Activated T-cell treated with anti-CD3 and anti-CD28 coated beads, Interleukin-2, amount 50 U/mL, for 48 hours (primary cell): ENCODE results near the gene LDHAL6B.

Source experiments
- DNase-seq, 2 experiments: peaks; one replicate each; pipeline ENCODE4 v3.0.0-alpha.2; 2020

Gene LDHAL6B

GRCh38 chr15:59178151-59178695, 28.4 kb upstream of the LDHAL6B start:
- DNase-seq = no peak

DNA sequence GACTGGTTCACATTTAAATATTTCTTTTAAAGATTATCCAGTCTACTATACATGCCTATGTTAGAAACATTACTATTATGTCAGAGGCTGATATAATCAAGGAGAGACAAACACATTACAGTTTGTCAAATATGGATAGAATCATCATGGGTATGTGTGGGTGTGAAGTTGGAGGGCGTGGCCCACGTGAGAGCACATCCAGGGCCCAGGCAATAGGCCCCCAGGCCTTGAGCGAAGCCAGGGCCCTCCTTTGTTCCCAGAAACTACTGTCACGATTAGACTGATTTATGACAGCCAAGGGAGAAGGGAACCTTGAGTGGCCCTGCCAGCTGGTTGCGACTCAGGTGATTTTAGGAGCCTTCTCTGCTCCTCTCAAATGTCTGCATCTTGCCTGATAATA, 26.9 kb upstream of the LDHAL6B start:
- DNase-seq = no peak

- DNase-seq = no peak
These were observed 25.6 kb upstream of the LDHAL6B start for GRCh38 chr15:59180945-59181600.

DNA sequence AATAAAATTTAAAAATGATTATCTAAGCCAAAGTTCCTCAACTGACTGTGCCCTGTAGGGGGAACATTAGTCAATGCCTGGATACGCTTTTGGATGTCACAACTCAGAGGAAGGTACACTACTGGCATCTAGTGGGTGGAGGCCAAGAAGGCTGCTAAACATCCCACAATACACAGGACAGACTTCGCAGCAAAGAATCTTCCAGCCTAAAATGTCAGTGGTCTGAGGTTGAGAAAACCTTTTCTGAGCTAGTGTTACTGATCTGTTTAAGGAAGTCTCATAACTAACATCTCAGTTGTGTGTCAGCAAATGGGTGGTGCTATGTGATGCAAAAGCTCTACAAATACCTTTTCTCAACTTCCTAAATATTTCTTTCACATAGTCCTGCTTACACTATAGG, 20.9 kb upstream of the LDHAL6B start:
- no peak for DNase-seq

GRCh38 chr15:59186501-59186900, 20.1 kb upstream of the LDHAL6B start:
- DNase-seq = no peak

DNA sequence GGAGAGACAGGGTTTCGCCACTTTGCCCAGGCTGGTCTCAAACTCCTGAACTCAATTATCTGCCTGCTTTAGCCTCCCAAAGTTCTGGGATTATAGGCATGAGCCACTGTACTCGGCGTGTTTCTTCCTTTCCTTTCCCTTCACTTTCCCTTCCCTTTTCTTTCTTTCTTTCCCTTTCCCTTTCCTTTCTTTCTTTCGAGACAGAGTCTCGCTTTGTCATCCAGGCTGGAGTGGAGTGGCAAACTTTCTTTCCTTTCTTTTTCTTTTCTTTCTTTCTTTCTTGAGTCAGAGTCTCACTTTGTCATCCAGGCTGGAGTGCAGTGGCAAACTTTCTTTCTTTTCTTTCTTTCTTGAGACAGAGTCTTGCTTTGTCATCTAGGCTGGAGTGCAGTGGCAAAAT, 17.4 kb upstream of the LDHAL6B start:
- no peak for DNase-seq

GRCh38 chr15:59190291-59190690, 16.4 kb upstream of the LDHAL6B start:
- DNase-seq = no peak

- no peak for DNase-seq
These were observed 14.8 kb upstream of the LDHAL6B start for GRCh38 chr15:59191855-59192237.

GRCh38 chr15:59194639-59195325, 11.9 kb upstream of the LDHAL6B start:
- no peak for DNase-seq

- no peak for DNase-seq
These were observed 10.2 kb upstream of the LDHAL6B start for GRCh38 chr15:59196416-59196815.

GRCh38 chr15:59197454-59197853, 9.2 kb upstream of the LDHAL6B start:
- DNase-seq = no peak

DNA sequence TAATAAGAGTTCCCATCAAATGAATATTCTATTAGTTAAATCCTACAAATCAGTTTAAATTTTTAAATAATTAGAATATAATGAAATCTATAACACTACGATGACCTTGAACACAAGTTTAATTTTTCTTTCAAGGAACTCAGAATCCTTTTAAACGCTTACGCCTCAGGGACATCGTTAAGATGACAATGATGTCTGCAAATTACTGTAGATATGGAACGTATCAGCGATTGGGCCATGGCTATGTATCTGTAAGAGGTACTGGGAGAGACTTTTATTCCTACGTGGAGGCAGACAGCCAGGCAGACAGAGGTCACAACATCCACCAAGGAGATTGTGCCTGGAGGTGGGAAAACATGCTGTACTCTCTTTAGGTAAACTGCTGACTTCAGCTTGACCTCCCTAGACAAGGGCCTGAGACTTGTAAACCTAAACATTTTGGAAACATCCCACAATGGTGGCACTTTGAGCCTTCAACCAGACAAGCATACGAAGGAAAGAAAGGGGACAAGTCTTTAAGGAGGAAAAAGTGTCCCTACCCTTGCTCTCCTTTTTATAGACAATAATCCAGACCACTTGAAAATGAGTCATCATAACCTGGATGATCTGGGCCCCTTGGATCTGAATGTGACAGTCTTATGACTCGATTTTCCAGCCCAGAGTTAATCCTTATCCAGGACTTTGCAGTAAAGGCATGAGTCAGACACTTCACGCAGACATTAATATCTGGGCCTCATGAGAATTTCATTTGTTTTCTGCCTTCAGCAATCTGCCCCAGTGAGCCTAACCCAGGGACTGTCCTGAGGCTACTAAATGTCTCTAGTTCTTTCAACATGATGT, 6.8 kb upstream of the LDHAL6B start:
- no peak for DNase-seq

DNA sequence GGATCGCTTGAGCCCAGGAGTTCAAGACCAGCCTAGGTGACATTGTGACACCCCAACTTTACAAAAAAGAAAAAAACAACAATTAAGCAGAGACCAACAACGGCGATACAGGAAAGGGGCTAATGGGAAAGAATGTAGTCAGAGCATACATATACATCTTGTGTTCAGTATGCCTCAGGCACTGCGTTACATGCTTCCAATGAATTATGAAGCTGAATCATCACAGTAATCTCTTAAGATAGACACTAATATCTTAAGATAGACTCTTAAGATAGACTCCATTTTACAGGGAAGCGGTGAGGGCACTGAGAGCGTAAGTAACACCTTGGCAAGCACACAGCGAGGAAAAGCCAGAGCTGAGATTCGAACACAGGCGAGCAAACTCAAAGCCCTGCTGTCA, 6.1 kb upstream of the LDHAL6B start:
- DNase-seq = no peak

GRCh38 chr15:59203008-59203407, 3.6 kb upstream of the LDHAL6B start:
- DNase-seq = no peak

DNA sequence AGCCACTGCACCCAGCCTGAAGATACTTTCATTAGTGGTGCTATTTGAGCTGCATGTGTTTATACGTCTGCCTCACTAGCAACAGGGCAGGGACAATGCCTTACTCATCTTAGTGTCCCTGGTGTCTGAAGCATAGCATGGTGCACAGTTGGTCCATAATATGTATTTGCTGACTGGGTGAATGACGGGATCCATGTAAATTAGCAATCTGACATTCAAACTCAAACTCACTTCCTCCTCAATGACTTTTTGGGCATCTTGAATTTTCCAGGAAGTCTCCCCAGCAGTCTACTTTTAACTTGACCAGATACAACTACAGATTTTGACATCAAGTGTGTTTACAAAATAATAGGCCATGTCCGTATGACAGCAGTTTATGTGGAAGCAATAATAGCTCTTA, 3.0 kb upstream of the LDHAL6B start:
- no peak for DNase-seq

DNA sequence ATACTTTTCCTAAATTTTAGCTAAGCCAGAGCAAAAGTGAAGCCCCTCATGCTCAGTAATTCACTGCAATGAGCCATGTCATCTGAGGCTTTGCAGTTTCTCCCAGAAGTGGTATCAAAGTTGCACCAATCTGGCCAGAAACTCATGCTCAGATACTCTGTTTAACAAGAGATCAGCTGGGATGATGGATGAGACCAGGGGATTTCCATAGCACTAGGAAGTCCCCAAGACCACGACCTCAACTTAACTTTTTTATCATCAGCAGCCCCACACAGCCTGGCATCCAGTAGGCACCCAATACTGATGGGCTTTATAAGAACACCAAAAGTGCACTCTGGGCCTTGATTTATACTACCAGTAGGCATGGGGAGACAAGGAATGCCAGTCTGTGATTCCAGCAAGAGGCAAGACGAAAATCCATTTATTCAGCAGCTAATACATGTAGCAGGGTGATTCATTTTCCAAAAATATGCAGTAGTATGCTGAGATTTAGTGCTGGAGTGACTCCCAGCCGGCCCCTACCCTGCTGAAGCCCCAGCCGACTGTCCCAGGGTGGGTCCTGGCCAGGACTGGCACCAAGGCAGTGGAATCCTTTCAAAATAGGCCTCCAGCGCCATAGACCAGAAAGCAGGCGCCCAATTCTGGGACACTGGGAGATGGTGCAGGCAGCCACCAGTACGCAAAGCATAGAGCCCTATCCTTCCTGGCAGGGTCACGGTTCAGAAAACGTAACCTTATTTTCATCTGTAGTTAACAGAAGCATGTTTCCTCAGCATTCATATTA, 612 bp upstream of the LDHAL6B start:
- no peak for DNase-seq

DNA sequence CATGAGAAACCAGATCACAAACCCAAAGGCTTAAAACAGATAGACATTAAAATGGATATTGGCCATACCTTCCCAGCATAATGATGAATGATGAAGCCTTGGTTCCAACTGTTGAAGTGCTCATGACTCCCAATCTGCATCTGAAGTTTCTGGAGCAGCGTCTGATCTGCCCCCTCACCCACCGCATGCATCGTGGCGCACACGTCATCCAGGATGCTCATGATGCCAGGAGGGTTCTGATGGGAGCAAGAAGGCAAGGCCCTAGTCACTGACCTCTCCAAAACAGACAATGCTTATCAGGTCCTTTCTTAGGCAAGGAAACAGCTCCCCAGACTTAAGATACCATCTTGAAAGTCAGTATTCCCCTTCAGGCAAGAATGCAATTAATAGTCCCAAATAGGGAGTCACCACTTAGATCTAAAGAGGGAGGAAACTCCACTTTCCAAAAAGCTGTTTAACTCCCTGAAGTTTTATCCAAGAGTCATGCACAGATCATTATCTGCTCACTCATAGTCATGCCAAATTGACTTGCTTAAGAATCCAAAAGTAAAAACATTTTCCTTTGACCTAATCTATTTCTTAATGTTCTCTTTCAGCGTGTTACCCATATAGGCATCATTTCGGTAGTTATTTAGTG, 2.1 kb downstream of the LDHAL6B start:
- DNase-seq = no peak

DNA sequence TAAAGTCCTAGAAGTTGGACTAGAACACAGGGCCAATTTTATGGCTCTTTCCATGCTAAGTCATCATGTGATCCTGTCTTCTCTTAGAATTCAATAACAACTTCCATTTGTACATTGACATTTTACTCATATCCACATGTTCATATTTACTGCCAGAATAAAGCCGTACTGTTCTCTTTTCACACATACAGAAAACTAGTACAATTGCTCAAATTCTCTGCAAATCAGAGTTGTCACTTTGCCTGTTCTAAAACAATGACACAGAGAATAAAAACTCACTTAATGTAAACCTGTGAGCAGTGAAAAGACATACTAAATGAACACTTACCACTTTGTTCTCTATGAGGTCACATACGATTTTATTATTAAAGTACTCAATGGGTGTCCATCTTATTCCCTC, 3.5 kb downstream of the LDHAL6B start:
- DNase-seq = no peak

DNA sequence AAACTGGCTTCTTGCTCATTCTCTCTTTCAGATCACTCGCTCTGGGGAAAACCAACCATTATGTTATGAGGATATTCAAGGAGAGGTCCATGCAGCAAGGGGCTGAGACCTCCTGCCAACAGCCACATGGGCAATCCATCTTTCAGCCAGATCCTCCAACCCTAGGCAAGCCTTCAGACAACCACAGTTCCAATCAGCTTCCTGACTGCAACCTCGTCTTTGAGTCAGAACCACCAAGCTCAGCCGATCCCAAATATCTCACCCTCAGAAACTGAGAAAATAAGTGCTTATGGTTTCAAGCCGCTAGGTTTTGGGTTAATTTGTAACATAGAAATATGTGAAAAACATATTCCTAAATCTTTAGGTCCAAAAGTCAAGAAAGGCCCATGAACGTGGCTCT, 10.3 kb downstream of the LDHAL6B start:
- no peak for DNase-seq

DNA sequence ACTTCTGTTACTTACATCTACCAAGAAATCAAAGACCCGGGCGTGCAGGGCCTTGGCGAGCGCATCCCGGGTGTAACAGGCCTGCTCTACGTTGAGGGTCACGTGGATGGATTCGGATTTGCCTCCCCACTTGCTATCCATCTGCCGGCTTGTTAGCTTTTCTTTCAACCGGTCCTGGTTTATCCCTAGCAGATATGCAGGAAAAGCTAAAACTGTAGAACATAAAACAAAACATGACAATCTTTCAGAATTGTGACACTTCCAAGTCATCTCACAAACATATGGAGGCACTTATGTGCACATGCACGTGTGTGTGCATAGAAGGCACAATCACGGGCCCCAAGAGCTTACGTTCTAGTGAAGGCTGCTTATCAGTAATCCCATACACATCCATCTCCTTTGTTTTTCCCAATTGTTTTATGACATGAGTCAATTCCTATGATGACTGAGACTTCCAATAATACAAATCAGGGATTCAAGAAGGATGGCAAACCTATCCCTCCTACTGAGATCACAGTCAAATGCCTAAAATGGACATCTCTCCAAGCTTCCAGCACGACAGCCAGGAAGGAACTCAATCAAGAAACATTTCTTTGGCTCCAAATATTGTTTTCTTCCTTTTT, 11.3 kb downstream of the LDHAL6B start:
- no peak for DNase-seq

DNA sequence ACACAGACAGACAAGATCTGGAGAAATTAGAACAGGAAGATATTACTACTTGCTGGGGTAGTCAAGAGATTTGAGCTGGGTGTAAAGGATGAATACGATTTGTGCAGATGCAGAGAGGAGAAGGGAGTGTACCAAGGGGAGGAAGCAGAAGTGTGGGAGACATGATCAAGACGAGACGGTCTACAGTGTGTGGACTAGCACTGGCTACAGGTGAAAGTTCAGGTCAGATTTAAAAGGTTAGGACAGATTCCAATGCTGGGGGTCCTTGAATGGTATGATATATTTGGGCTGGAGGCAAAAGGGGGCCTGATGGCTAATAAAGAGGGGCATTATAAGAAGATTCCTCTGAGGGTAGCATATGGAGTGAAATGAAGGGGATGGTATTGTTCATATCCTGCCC, 12.1 kb downstream of the LDHAL6B start:
- DNase-seq = no peak
